Stimulated activated CD4-positive, alpha-beta T cell treated with anti-CD3 and anti-CD28 coated beads, Interleukin-2, amount 100 ng/mL, for 24 hours (primary cell): ENCODE data around the gene SRM.

Experiments used
- DNase-seq, 2 donors: peaks; one replicate each; pipeline ENCODE4 v3.0.0-alpha.2; 2020

SRM gene

DNA sequence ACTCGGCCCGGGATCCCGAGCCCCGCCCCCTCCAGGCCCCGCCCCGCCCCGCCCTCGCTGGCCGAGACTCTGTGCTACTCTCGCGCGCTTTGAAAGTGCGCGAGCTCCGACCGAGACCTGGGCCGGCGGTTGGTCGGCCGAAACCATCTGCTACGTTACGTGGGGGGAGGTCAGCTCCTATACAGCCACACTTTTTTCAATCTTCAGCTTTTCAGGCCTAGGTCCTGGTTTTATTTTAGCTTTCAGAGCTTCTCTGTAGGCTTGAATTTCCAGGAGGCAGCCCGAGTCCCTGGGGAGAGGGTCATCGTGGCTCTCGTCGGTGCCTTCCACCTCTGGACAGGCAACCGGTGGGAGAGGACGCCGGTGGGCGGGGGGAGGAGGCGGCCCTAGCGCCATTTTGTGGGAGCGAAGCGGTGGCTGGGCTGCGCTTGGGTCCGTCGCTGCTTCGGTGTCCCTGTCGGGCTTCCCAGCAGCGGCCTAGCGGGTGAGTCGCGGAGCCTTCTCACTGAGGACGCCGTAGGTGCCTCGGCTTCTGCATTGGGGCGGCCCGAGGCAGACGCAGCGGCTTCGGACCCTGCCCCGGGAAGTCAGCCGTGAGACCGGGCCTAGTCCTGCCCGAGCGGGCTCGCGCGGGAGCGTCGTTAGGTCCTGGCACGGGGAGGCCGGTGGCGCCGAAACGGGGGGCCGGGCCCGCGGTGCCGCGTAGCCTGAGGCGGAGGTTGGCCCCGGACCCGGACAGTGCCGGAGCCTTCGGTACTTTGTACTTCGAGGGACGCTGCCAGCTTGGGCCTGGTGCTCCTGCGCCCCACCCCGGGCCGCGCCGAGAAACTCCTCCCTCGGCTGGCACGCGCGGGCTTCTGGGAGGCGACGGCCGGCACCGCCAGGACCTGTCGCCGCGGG is 47.3 kb downstream of the SRM start, which contains the start of gene TARDBP:
TSS of gene TARDBP (plus strand) at position 395 of the 900 bp plus-strand sequence. CDS start 1,074 bp downstream, outside the sequence.
- peak; percentile 91 to 94 for DNase-seq
